Measurements from ENCODE around the gene ADRA2B.
"Not testable (repeated sequence)": the region's sequence is repeated elsewhere in the genome, so short reads cannot be mapped to it uniquely, and the experiment has no call there.

- not testable (repeated sequence) for TF ChIP-seq POLR2AphosphoS5, POLR2A (IDR thresholded peaks at IDR 0.05)
- TF ChIP-seq, protein P1, sequence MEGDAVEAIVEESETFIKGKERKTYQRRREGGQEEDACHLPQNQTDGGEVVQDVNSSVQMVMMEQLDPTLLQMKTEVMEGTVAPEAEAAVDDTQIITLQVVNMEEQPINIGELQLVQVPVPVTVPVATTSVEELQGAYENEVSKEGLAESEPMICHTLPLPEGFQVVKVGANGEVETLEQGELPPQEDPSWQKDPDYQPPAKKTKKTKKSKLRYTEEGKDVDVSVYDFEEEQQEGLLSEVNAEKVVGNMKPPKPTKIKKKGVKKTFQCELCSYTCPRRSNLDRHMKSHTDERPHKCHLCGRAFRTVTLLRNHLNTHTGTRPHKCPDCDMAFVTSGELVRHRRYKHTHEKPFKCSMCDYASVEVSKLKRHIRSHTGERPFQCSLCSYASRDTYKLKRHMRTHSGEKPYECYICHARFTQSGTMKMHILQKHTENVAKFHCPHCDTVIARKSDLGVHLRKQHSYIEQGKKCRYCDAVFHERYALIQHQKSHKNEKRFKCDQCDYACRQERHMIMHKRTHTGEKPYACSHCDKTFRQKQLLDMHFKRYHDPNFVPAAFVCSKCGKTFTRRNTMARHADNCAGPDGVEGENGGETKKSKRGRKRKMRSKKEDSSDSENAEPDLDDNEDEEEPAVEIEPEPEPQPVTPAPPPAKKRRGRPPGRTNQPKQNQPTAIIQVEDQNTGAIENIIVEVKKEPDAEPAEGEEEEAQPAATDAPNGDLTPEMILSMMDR (IDR thresholded peaks at IDR 0.05) = not testable (repeated sequence)
These were observed 44.0 kb upstream of the ADRA2B start for GRCh38 chr2:96160366-96160765.
